Left renal cortex interstitium (tissue), 4 donors: Measurements from ENCODE around the gene C2CD4D. TPM values are rescaled to one million over a fixed set of nuclear protein-coding genes. Genes with fewer than 3 reads are reported as not detected.

Source experiments
- DNase-seq, 4 donors: peaks; one replicate each; pipeline ENCODE4 v3.0.0-alpha.2; 2013; ENCODE audit warnings: low read depth in 4 of 4, low spot score in 2 of 4, missing footprints in 1 of 4
- polyA plus RNA-seq, 4 donors: library from polyadenylated mRNA; unstranded; fragments of 120-200 nt; gene quantifications; one replicate each; pipeline ENCODE4 v1.2.1, GENCODE V29; 2013; ENCODE audit not compliant: insufficient read length in 4 of 4

C2CD4D gene
- polyA plus RNA-seq, 4 donors: 0.20 to 0.46 (median 0.32) TPM

DNA sequence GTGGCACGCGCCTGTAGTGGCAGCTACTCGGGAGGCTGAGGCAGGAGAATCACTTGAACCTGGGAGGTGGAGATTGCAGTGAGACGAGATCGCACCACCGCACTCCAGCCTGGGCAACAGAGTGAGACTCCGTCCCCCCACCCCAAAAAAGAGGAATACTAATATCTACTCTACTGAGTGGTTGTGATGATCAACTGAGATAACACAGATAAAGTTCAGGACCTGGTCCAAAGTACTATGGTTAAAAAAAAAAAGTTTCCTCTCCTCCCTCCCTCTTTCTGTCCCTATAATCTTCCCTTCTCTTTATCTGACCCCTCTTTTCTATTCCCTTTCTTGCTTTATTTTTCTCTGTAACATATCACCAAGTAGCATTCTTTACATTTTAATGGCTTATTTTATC is 4.0 kb downstream of the C2CD4D start:
- no peak for DNase-seq

DNA sequence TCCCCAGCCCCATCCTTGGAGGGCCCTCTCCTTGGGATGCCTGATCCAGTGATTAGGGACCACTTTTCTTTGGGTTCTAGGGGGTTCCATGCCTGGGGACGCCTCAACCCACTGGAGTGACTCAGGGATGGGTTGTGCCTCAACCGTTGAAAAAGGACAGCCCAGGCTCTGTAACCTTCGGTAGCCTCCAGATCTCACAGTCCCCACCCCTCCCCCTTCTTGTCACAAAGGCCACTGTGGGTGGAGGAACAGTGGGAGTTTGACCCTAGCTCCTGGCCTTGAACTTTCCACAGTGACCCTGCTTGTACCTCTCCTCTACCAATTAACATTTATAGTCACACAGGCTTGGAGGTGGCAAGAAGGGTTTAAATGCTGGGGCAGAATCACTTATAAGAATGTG is 5.4 kb downstream of the C2CD4D start:
- DNase-seq: no peak

DNA sequence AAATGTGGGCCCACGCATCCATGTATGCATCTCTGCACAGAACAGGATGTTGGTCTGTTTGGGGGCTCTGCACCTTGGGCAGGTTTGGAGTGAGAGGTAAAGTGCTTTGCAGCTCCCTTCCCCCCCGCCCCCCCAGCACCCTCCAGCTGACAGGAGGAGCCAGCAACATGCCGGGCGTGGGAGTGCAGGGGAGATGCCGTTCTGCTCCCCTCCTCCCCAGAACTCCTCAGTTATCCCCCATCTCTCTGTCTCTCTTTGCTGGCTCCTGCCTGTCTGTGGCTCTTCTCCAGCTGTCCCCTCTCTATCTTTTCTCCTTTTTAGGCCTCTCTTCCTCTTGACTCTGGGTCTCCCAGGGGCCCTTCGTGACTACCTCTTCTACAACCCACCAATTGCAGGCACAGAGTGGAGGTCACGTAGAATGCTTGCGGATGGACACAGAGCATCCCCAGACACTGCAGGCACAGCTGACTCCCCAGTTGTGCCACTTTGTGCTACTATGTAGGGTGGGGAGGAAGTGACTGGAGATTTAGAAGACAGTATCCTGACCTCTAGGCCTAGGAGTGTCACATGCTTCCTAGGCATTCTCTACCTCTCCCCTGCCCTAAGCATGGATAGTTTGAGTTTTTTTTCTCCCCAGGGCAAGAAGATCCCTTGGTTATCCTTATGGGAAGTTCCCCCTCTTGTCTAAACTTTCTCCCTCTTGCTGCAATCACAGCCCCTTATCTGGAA is 6.3 kb downstream of the C2CD4D start:
- DNase-seq: no peak

DNA sequence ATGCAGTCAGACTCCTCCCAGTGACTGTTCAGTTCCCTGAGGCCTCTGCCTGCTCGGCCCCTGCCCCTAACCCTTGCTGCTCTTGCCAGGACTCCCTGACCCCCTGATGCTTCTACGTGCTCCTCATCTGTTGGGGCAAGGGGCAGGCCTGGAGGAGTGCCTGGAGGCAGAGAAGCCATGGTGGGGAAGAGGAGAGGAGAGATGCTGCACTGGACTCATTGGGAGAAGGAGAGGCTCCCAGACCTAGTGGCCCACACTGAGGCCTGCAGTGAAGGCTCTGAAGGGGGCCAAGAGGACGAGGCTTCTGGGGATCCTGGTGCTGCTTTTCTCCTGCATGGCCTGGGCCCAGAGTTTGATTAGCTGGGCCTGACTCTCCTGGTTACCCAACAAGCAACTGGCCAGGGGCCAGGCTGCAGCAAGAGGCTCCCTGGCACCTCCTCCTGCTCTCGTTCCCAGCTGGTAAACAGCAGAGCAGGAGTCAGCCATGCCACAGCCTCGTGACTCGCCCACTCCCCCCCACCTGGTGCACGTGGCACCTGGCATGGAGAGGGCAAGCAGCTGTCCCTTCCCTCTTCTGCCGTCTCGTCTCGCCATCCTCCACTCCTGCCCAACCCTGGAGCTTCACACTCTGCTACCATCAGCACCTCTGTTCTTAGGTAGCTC is 7.2 kb downstream of the C2CD4D start:
- DNase-seq: no peak

DNA sequence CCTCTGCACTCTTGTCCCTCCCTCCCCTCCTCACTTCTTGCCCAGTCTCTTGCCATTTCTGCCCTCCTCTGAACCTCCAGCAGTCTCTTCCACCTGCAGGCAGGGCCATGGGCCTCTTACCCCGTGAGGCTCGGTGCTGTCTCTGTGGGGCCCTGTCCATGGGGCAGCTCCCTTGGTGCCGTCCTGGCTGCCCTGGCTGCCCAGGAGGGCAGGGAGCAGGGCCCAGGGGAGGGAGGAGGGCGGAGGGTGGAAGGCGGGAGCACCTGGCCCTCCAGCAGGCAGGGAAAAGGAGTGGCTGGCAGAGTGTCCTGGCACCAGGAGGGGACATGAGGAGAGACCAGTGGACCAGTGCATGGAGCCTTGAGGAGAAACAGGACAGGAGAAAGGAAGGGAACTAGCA is 8.0 kb downstream of the C2CD4D start, which contains the start of gene RORC:
Gene RORC, minus strand, starts transcription at position 198 of the 400 bp plus-strand sequence. Its CDS starts 38 bp downstream, at position 160.
- DNase-seq: no peak

GRCh38 chr1:151831256-151831591 is 8.4 kb downstream of the C2CD4D start:
- DNase-seq: no peak

DNA sequence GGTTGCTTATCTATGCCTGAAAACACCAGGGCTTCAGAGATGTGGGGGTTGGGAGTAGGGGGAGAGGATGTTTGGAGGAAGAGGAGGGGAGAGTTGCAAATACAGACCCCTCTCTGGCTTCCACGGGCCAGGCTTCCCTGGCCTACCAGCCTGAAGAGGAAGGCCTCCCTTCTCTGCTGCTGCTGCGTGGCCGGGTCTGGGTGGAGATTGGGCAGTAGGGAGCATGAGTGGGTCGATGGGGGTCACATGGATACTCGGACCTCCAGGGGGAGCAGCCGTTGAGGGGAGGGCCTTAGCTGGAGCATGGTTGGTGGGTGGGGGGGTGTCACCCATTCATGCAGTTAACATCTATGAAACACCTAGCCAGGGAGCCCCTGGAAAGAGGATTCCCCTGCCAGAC is 9.6 kb downstream of the C2CD4D start:
- DNase-seq: no peak

GRCh38 chr1:151829352-151830046 is 10.1 kb downstream of the C2CD4D start:
- DNase-seq: no peak

DNA sequence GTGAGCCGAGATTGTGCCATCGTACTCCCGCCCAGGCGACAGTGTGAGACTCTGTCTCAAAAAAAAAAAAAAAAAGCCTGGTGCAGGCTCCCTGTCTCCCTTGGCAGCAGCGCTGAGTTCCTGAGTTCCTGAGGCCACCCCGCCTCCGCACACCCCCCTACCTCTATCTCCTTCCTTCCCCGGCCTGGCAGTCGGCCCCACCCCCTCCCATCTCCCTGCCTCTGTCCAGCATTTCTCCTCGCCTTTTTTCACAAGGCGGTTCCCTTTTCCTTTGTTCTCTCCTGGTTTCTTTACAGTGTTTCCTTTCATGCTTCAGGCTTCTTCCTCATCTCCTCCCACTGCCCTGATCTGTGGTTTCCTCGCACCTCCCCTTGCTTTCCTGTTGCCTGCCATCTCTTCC is 10.7 kb downstream of the C2CD4D start:
- no peak for DNase-seq

DNA sequence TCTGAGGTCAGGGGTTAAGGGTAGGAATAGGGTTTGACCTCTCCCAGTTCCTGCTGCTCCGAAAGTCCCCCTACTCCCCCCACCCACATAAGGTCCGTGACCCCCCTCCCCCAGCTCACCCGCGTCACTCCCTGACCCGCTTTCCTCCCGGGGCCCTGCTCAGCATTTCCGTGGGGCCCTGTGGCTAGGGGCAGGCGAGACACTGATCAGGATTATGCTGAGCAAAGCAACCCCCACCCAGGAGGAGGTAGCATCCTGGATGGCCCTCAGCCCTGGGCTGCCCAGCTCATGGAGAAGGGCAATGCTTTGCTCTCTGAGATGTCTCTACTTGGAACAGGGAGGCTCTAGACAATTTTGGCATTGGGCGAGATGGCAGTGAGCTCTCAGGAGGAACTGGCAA is 11.8 kb downstream of the C2CD4D start:
- no peak for DNase-seq

DNA sequence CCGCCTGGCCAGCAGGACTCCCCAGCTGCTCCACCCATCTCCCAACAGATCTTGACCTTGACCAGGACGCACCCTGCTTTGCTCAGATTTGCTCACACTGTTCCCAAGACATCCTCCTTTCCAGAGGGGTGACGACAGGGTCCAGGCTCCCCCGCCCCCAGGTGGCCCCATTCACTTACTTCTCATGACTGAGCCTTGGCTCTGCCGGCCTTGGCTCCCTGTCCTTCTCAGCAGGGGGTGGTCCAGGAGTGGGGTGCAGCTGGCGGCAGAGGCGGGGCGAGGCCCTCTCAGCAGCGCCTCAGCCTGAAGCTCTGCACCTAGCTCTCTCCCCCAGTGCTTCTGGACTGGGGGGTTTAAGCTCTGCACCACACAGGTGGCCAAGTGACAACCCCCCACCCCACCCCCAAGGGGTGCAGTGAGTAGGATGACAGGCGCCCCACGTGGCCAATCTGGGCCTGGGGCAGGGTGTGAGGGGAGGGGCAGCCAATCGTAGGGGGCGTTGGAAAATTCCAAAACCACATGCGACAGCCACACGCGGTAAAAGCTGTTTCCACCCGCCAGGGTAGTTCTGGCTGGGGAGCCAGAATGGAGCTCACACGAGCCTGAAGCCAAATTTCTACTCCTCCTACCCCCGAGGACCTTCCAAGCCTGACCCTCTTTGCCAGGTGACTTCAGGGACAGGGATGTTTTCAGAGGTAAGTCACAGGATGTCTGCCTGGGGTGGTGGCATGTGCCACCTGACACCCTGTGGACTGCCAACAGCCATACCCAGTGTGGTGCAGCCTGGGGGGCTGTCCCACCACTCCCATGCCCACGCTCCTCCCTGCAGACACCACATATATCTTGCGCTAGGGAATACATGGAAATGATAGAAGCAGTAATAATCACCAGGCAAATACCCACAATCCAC is 13.6 kb downstream of the C2CD4D start:
- no peak for DNase-seq

DNA sequence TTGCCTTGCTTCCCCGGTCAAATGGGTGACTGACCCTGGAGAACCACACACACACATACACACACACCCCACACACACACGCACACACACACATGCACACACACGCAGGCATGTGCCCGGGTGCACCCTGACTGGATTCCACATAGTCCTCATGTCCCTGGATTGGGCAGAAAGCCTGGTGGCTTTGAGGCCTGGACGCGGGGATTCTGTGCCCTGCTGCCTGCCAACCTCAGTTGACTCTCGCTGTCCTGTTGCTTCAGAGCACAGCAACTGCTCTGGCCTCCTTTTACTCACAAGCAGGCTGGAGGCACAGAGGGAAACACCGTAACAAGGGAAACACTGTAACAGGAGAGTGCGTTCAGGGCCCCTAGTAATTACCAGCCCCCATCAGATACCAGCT is 14.4 kb downstream of the C2CD4D start:
- DNase-seq: no peak

GRCh38 chr1:151823175-151823574 is 16.4 kb downstream of the C2CD4D start:
- DNase-seq: no peak

DNA sequence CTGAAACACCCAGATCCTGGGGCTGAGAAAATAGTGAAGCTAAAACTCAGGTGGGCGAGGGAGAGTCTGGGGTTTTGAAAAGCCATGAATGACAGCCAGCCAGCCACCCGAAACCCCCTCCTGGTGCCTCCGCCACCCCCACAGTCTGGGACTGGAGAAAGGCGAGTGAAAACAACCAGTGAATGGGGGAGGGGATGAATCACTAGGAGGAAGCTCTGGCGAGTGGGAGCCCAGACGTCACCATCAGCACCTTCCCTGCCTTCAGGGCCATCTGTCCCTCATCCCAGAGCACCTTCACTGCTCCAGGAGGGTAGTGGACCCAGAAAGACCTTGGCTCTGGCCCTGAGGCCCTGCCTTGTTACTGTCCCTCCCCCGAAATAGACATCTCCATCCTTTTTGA is 17.2 kb downstream of the C2CD4D start:
- no peak for DNase-seq

- DNase-seq: no peak
These were observed 18.7 kb downstream of the C2CD4D start for GRCh38 chr1:151820940-151821339.

GRCh38 chr1:151819976-151820623 is 19.5 kb downstream of the C2CD4D start:
- DNase-seq: no peak

DNA sequence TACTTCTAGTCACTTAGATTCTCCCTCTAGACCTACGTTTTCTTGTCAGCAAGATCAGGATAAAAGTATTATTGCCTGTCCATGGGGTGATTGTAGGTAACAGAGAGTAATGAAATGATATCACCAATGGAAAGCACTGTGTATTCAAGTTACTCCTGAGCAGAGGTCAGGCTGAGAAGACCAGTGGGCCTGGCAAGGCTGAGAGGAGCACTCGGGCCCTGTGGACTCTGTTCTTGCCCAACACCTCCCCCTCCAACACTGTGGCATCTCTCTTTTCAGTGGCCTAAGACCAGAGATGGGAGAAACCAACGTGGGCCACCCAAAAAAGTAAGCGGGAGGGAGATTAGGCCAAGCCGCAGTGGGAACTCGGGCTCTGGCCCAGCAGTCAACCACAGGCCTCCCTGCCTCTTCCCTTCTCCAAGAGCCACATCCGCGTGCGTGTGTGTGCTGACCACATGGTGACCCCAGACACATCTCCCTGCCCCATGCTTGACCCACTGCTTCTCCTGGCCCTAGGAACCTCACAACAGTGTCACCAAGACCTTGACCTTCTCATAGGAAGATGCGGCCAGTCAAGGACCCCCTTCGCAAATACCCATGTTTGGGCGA is 20.3 kb downstream of the C2CD4D start:
- no peak for DNase-seq

- no peak for DNase-seq
These were observed 22.3 kb downstream of the C2CD4D start for GRCh38 chr1:151817353-151817730.

DNA sequence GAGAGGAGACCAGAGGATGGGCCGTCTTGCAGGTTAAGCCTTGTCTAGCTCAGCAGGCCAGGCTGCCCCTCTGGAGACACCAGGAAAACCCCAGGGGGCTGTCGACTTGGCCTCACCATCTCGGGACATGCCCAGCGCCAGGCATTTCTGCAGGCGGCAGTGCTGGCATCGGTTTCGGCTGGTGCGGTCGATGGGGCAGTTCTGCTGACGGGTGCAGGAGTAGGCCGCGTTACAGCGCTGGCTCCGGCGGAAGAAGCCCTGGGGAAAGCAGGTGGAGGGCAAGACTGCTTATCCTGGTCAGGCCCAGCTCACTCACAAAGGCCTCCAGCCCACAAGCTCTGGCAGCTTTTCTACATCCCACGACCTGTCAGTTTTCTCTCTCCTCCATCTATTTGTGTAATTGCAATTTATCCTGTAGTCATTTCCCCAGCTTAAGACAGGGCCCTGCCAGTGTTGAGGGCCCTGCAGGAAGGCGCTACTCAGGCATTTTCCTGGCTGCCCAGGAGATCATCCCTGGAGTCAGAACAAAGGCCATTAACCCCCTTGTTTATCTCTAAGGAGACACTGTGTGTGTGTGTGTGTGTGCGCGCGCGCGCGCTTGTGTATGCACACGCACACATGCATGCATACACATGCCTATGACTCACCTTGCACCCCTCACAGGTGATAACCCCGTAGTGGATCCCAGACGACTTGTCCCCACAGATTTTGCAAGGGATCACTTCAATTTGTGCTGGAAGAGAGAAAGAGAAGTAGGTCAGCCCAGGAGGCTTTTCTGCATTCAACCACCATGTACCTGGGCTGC is 22.9 kb downstream of the C2CD4D start:
- DNase-seq: no peak
